DND-41 (cell line): ENCODE results near the gene PHF3.

Experiments
- EZH2 ChIP-seq: IDR thresholded peaks from 3 replicates; pipeline ENCODE4 v1.6.1; 2012; ENCODE audit warnings: borderline replicate concordance, low read depth, mild to moderate bottlenecking, moderate library complexity, low read length, inconsistent platforms; ENCODE audit not compliant: severe bottlenecking
- TF ChIP-seq, protein P1 (sequence below): IDR thresholded peaks from 2 replicates; pipeline ENCODE4 v1.5.1; 2012; ENCODE audit warnings: borderline replicate concordance, low read length, moderate library complexity, mild to moderate bottlenecking; ENCODE audit not compliant: poor library complexity, severe bottlenecking; ENCODE audit errors: extremely low read depth

DNA sequence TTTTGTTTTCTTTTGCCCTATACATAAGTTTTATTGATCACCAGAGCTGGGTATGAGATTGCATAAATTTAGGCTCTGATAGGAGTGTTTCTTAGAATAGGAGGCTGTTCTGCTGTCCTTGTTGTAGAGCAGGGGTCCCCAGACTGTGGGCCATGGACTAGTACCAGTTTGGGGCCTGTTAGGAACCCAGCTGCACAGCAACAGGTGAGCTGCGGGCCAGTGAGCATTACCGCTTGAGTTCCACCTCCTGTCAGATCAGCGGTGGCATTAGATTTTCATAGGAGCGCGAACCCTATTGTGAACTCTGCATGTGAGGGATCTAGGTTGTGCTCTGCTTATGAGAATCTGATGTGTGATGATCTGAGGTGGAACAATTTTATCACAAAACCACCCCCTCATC is 26.2 kb downstream of the PHF3 start:
- TF ChIP-seq, protein P1, sequence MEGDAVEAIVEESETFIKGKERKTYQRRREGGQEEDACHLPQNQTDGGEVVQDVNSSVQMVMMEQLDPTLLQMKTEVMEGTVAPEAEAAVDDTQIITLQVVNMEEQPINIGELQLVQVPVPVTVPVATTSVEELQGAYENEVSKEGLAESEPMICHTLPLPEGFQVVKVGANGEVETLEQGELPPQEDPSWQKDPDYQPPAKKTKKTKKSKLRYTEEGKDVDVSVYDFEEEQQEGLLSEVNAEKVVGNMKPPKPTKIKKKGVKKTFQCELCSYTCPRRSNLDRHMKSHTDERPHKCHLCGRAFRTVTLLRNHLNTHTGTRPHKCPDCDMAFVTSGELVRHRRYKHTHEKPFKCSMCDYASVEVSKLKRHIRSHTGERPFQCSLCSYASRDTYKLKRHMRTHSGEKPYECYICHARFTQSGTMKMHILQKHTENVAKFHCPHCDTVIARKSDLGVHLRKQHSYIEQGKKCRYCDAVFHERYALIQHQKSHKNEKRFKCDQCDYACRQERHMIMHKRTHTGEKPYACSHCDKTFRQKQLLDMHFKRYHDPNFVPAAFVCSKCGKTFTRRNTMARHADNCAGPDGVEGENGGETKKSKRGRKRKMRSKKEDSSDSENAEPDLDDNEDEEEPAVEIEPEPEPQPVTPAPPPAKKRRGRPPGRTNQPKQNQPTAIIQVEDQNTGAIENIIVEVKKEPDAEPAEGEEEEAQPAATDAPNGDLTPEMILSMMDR = no peak
- TF ChIP-seq EZH2 = no peak
